CD4-positive, alpha-beta T cell treated with Interleukin-6 for 4 hours (primary cell): ENCODE results near the gene RADIL.

ENCODE experiments used
- DNase-seq: peaks from one replicate; pipeline ENCODE4 v3.0.0-alpha.2; 2020; ENCODE audit warnings: mixed read lengths

RADIL gene

GRCh38 chr7:4771737-4772136 lies 111.8 kb downstream of the RADIL start:
- DNase-seq: no peak

- no peak for DNase-seq
Observed at GRCh38 chr7:4770886-4771285, 112.6 kb downstream of the RADIL start.

GRCh38 chr7:4769761-4770160 lies 113.8 kb downstream of the RADIL start:
- DNase-seq: no peak

GRCh38 chr7:4768597-4769569 lies 114.6 kb downstream of the RADIL start:
- no peak for DNase-seq

GRCh38 chr7:4766666-4767519 lies 116.6 kb downstream of the RADIL start:
- no peak for DNase-seq

- no peak for DNase-seq
Observed at GRCh38 chr7:4765776-4766490, 117.6 kb downstream of the RADIL start.

- DNase-seq: no peak
Observed at GRCh38 chr7:4764402-4765007, 119.0 kb downstream of the RADIL start.

GRCh38 chr7:4763794-4764185 lies 119.7 kb downstream of the RADIL start:
- no peak for DNase-seq

- DNase-seq: no peak
Observed at GRCh38 chr7:4763091-4763793, 120.3 kb downstream of the RADIL start.

- no peak for DNase-seq
Observed at GRCh38 chr7:4762121-4763055, 121.1 kb downstream of the RADIL start.

- no peak for DNase-seq
Observed at GRCh38 chr7:4760952-4761351, 122.6 kb downstream of the RADIL start.

- no peak for DNase-seq
Observed at GRCh38 chr7:4759211-4759610, 124.3 kb downstream of the RADIL start.

GRCh38 chr7:4758791-4759190 lies 124.7 kb downstream of the RADIL start:
- DNase-seq: no peak

- DNase-seq: no peak
Observed at GRCh38 chr7:4758111-4758510, 125.4 kb downstream of the RADIL start.

GRCh38 chr7:4755045-4755444 lies 128.5 kb downstream of the RADIL start:
- no peak for DNase-seq

GRCh38 chr7:4754433-4755010 lies 129.0 kb downstream of the RADIL start:
- DNase-seq: no peak

- peak; percentile 89 for DNase-seq
Observed at GRCh38 chr7:4753598-4754432, 129.7 kb downstream of the RADIL start.

GRCh38 chr7:4751398-4751947 lies 132.0 kb downstream of the RADIL start:
- no peak for DNase-seq

- DNase-seq: no peak
Observed at GRCh38 chr7:4749798-4750197, 133.7 kb downstream of the RADIL start.
